Right lobe of liver (tissue), 6 donors: ENCODE results near the gene CHRNA3. TPM values are rescaled to one million over a fixed set of nuclear protein-coding genes. Genes with fewer than 3 reads are reported as not detected.
"Not testable (repeated sequence)": the region's sequence is repeated elsewhere in the genome, so short reads cannot be mapped to it uniquely, and the experiment has no call there.

ENCODE experiments used
- ATAC-seq, 4 donors: fragments of 200-7000 bp; cut with Tn5 transposase; one replicate each; pipeline ENCODE4 v1.9.1; 2020; ENCODE audit warnings: mild to moderate bottlenecking in 4 of 4, moderate library complexity in 4 of 4
- DNase-seq, 3 donors: peaks; one replicate each; pipeline ENCODE4 v3.0.0-alpha.2; 2020
- H3K27ac ChIP-seq, 3 donors: fragments of 200-600 bp; one replicate each; pipeline ENCODE4 v1.8.0; 2022
- H3K27me3 ChIP-seq, 2 donors: fragments of 200-600 bp; one replicate each; pipeline ENCODE4 v1.8.0; 2022
- H3K36me3 ChIP-seq, 4 donors: fragments of 200-600 bp; sonication (generic) in 1 of 4; one replicate each; pipeline versions ENCODE4 v1.5.1 to v1.8.0; 2017 to 2022; ENCODE audit warnings: control low read depth in 1 of 4
- H3K4me1 ChIP-seq, 4 donors: fragments of 200-600 bp; sonication (generic) in 1 of 4; one replicate each; pipeline versions ENCODE4 v1.5.1 to v1.8.0; 2017 to 2022; ENCODE audit warnings: control low read depth in 1 of 4
- H3K4me3 ChIP-seq, 3 donors: fragments of 200-600 bp; one replicate each; pipeline ENCODE4 v1.8.0; 2022
- H3K9me3 ChIP-seq, 4 donors: fragments of 200-600 bp; sonication (generic) in 1 of 4; one replicate each; pipeline versions ENCODE4 v1.5.1 to v1.8.0; 2017 to 2022; ENCODE audit warnings: control low read depth in 1 of 4
- POLR2A ChIP-seq: fragments of 450-650 bp; IDR thresholded peaks from one replicate; pipeline ENCODE4 v1.6.1; 2017; ENCODE audit warnings: antibody characterized with exemption, mild to moderate bottlenecking
- WGBS: methylation state at CpG from one replicate; pipeline ENCODE4 v1.1.6; 2018; ENCODE audit warnings: low coverage, low lambda C conversion rate; ENCODE audit not compliant: insufficient coverage; ENCODE audit errors: missing lambda C conversion rate; 5-methylcytosine and 5-hydroxymethylcytosine counted together
- intact Hi-C, 2 donors: fragments of 100-400 bp; cut with DNase I; formaldehyde crosslinking; loops; one replicate each; pipeline versions ENCODE4 v1.11.2 to v1.14.1; 2022
- total RNA-seq, 6 experiments: library from RNA; depleted of rRNA in 2 of 6; stranded (reverse); fragments of >200 nt in 2 of 6; fragmentation: NEBNext Ultra II Directional in 3 of 6; extraction: Animal tissue kit (Norgen Biotek cat#: 25700) in 3 of 6; gene quantifications; one replicate each; pipeline versions ENCODE4 v1.1.0 to v1.2.4, GENCODE V29; 2016 to 2023
- TF ChIP-seq, protein P1 (sequence below), 4 donors: fragments of 200-600 bp in 3 of 4; fragments of 450-650 bp in 1 of 4; IDR thresholded peaks; one replicate each; pipeline versions ENCODE4 v1.5.1 to v1.8.0; 2016 to 2022; ENCODE audit warnings: antibody characterized with exemption in 4 of 4, mild to moderate bottlenecking in 2 of 4
- donor health status: DM: no; HTN: yes; CAD: no.
- donor health status: DM: no; HTN: no; CAD: no.
- donor health status: DM: no; HTN: no; CAD: no.
- donor health status: DM: no; HTN: yes; CAD: no.
- donor health status: DM: no; HTN: yes; CAD: no.

Gene CHRNA3
- total RNA-seq, 6 experiments from 2014 or later, result not detected

DNA sequence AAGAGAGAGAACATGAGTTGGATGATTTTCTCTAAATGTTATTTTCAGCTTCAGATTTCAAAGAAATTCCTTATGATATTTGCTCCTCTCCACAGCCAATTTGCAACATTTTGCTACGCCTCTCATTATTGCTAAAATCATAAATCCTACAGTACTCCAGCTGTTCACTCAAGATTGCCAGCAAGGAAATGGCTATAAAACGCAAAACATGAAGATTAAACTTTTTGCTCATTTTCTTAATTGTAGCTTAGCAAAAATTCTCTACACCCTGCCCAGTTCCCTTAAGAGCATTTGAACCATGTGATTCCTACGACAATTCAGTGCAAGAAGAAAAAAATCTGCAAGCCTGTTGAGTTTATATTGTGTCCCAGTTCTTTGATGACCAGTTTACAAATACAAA, 6.8 kb downstream of the CHRNA3 start:
- Histone ChIP-seq H3K9me3 (no peaks in the 10 kb centered on the region), H3K4me3 (no peak overlapping the region), H3K4me1 (no peaks in the 10 kb centered on the region), H3K27me3 (peaks cover 0 to under 1% of the 10 kb centered on the region in 2 donors), H3K36me3 (no peaks in the 10 kb centered on the region), H3K27ac (no peak overlapping the region)
- no peak for TF ChIP-seq POLR2A
- TF ChIP-seq, protein P1, sequence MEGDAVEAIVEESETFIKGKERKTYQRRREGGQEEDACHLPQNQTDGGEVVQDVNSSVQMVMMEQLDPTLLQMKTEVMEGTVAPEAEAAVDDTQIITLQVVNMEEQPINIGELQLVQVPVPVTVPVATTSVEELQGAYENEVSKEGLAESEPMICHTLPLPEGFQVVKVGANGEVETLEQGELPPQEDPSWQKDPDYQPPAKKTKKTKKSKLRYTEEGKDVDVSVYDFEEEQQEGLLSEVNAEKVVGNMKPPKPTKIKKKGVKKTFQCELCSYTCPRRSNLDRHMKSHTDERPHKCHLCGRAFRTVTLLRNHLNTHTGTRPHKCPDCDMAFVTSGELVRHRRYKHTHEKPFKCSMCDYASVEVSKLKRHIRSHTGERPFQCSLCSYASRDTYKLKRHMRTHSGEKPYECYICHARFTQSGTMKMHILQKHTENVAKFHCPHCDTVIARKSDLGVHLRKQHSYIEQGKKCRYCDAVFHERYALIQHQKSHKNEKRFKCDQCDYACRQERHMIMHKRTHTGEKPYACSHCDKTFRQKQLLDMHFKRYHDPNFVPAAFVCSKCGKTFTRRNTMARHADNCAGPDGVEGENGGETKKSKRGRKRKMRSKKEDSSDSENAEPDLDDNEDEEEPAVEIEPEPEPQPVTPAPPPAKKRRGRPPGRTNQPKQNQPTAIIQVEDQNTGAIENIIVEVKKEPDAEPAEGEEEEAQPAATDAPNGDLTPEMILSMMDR (IDR thresholded peaks at IDR 0.05), result no peak
- DNase-seq, result no peak
- intact Hi-C loops, result no loop called here
- ATAC-seq, result no peak
- WGBS, result 50% methylated on average over 3 of the region's 3 CpGs

DNA sequence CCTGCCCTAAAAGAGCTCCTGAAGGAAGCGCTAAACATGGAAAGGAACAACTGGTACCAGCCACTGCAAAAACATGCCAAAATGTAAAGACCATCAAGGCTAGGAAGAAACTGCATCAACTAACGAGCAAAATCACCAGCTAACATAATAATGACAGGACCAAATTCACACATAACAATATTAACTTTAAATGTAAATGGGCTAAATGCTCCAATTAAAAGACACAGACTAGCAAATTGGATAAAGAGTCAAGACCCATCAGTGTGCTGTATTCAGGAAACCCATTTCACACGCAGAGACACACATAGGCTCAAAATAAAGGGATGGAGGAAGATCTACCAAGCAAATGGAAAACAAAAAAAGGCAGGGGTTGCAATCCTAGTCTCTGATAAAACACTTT, 11.2 kb downstream of the CHRNA3 start:
- 58% methylated on average over 2 of the region's 3 CpGs for WGBS
- intact Hi-C loops, H3K36me3 ChIP-seq, H3K4me1 ChIP-seq, ATAC-seq, DNase-seq, H3K27ac ChIP-seq, H3K9me3 ChIP-seq, H3K27me3 ChIP-seq, H3K4me3 ChIP-seq: not testable (repeated sequence)

DNA sequence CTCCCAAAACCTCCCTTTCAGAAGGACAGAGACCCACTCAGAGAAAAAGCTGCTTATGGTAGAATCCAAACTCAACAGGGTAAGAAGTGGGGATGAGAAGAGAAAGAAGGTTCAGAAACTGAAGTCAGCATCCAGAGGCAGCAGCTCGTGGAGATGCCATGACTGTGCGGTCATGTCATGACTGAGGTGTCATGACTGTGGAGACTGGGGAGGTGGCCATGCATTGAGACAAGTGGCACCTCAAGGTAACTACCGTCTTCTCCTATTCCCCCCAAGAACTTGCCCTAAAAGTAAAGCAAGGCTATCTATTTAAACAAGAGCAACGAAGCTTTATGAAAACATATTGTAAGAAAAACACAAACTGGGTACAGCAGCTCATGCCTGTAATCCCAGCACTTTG, 15.1 kb downstream of the CHRNA3 start:
- H3K4me1 ChIP-seq, result no peaks in the 10 kb centered on the region
- WGBS, result 79% methylated on average over 4 of the region's 4 CpGs
- no peaks in the 10 kb centered on the region for H3K9me3 ChIP-seq
- TF ChIP-seq, protein P1 (IDR thresholded peaks at IDR 0.05), result no peak
- TF ChIP-seq POLR2A, result no peak
- intact Hi-C loops, result no loop called here
- no peak for DNase-seq
- H3K4me3 ChIP-seq, result no peak overlapping the region
- H3K27me3 ChIP-seq, result no peaks in the 10 kb centered on the region
- H3K27ac ChIP-seq, result no peak overlapping the region
- no peak for ATAC-seq
- H3K36me3 ChIP-seq, result no peaks in the 10 kb centered on the region

DNA sequence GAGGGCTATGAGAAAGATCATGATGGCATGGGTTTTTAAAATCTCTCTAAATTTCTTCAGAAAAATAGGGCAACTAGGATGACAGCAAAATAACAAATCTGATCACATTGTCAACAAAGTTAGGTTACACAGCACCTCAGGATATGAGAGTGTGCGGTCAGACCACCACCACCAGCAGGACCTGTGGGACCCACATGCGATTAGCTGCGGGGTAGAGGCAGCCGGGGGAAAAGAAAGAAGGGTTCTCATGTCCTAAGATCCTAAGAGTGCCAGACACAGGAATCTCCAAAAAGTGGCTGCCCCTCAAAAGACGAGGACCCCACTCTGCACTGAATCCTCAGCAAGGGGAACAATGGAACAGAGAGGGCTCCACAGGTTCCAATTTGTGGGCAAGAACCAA, 15.6 kb downstream of the CHRNA3 start:
- no peak for TF ChIP-seq POLR2A
- TF ChIP-seq, protein P1 (IDR thresholded peaks at IDR 0.05), result no peak
- ATAC-seq (no peak), DNase-seq (no peak)

DNA sequence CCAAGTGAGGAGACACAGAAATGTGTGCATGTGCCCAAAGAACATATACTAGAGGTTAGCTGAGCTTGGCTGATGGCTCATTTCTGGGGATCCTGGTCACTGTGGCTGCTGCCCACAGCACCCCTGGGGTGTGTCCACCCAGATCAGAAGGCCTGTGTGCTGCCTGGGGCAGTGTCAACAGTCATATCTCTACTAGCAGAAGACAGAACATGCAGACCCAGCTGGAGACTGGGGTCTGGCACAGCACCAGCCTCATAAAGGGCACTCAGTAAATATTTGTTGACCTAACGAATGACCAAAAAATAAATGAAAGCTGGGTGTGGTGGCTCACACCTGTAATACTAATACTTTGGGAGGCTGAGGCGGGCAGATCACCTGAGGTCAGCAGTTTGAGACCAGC, 16.4 kb downstream of the CHRNA3 start:
- no peaks in the 10 kb centered on the region for H3K9me3 ChIP-seq
- 50% methylated on average over 1 of the region's 2 CpGs for WGBS
- no peaks in the 10 kb centered on the region for H3K36me3 ChIP-seq
- ATAC-seq (no peak), DNase-seq (no peak)
- H3K27me3 ChIP-seq, result no peaks in the 10 kb centered on the region
- H3K4me3 ChIP-seq, result no peak overlapping the region
- intact Hi-C loops, result no loop called here
- no peaks in the 10 kb centered on the region for H3K4me1 ChIP-seq
- TF ChIP-seq, protein P1 (IDR thresholded peaks at IDR 0.05), result no peak
- no peak for TF ChIP-seq POLR2A
- no peak overlapping the region for H3K27ac ChIP-seq

More for the DNA sequence above, 15.6 kb downstream of the CHRNA3 start:
- Histone ChIP-seq H3K4me3 (no peak overlapping the region), H3K4me1 (no peaks in the 10 kb centered on the region), H3K27me3 (no peaks in the 10 kb centered on the region), H3K36me3 (no peaks in the 10 kb centered on the region), H3K27ac (no peak overlapping the region), H3K9me3 (no peaks in the 10 kb centered on the region)
- WGBS, result 77% methylated on average over 4 of the region's 5 CpGs
- intact Hi-C loops, result no loop called here
